HepG2 (cell line): Measurements from ENCODE around the gene TLN1. TPM values are rescaled to one million over a fixed set of nuclear protein-coding genes. Genes with fewer than 3 reads are reported as not detected.

Experiments used
- FOSL2 ChIP-seq: sonication (generic); formaldehyde crosslinking; IDR thresholded peaks from 2 replicates; pipeline ENCODE4 v1.4.0; 2020; ENCODE audit warnings: missing genetic modification reagents
- MBNL3 ChIP-seq: fragments of 250-450 bp; sonication (Bioruptor Pico); conservative IDR thresholded peaks from 2 replicates; pipeline ENCODE4 v1.8.0; 2022; ENCODE audit warnings: mild to moderate bottlenecking, inconsistent platforms
- NCOR1 ChIP-seq: fragments of 200-600 bp; sonication (generic); IDR thresholded peaks from 2 replicates; pipeline ENCODE4 v1.7.0; 2017; ENCODE audit warnings: antibody characterized with exemption, low read length, borderline replicate concordance
- NR2F6 ChIP-seq, 2 experiments: IDR thresholded peaks; 2 replicates each; pipeline ENCODE4 v1.6.1; 2016; ENCODE audit warnings: antibody characterized with exemption in 1 of 2, mild to moderate bottlenecking in 1 of 2
- RCOR2 ChIP-seq: IDR thresholded peaks from 2 replicates; pipeline ENCODE4 v1.6.1; 2016; ENCODE audit warnings: missing biosample characterization, missing genetic modification reagents
- SAP130 ChIP-seq: IDR thresholded peaks from 2 replicates; pipeline ENCODE4 v1.6.1; 2016; ENCODE audit warnings: low read depth
- SP4 ChIP-seq: sonication (generic); formaldehyde crosslinking; IDR thresholded peaks from 2 replicates; pipeline ENCODE4 v1.8.1; 2023; ENCODE audit warnings: mild to moderate bottlenecking, missing genetic modification reagents
- ZBTB21 ChIP-seq: sonication (generic); formaldehyde crosslinking; IDR thresholded peaks from 2 replicates; pipeline ENCODE4 v1.4.0; 2020; ENCODE audit warnings: missing genetic modification reagents
- ZNF138 ChIP-seq: sonication (generic); formaldehyde crosslinking; IDR thresholded peaks from 2 replicates; pipeline ENCODE4 v1.5.0; 2020; ENCODE audit warnings: mild to moderate bottlenecking, low read depth, missing genetic modification reagents
- ZNF567 ChIP-seq: sonication (generic); formaldehyde crosslinking; IDR thresholded peaks from 2 replicates; pipeline ENCODE4 v1.8.1; 2023; ENCODE audit warnings: mild to moderate bottlenecking, missing genetic modification reagents, borderline replicate concordance
- ZNF75D ChIP-seq: sonication (generic); formaldehyde crosslinking; IDR thresholded peaks from 2 replicates; pipeline ENCODE4 v1.8.1; 2023; ENCODE audit warnings: missing genetic modification reagents, mild to moderate bottlenecking, borderline replicate concordance
- polyA plus RNA-seq, 8 experiments: library from polyadenylated mRNA; depleted of rRNA in 3 of 8; stranded (reverse) in 7 of 8; unstranded in 1 of 8; fragments of >200 nt; fragmentation: Illumina TruSeq in 4 of 8; extraction: Trizol in 4 of 8; gene quantifications; 2 replicates each; pipeline versions ENCODE4 v1.2.1 to v1.2.3, GENCODE V29; 2011 to 2016; ENCODE audit warnings: low read depth in 4 of 8, missing spikeins in 1 of 8, mixed read lengths in 1 of 8; ENCODE audit not compliant: insufficient read depth in 1 of 8
- total RNA-seq, 5 experiments: library from RNA; depleted of rRNA; stranded (reverse); fragments of >200 nt; fragmentation: Illumina TruSeq; extraction: Trizol; gene quantifications; 2 replicates each; pipeline ENCODE4 v1.2.3, GENCODE V29; 2016; ENCODE audit warnings: low read depth in 1 of 5
- TF ChIP-seq, protein P1 (sequence below): sonication (generic); formaldehyde crosslinking; IDR thresholded peaks from 2 replicates; pipeline ENCODE4 v1.4.0; 2020; ENCODE audit warnings: mild to moderate bottlenecking, missing genetic modification reagents, borderline replicate concordance
- TF ChIP-seq, protein P2 (sequence below): sonication (generic); formaldehyde crosslinking; IDR thresholded peaks from 2 replicates; pipeline ENCODE4 v1.4.0; 2020; ENCODE audit warnings: missing genetic modification reagents, borderline replicate concordance
- TF ChIP-seq, protein P3 (sequence below): sonication (generic); formaldehyde crosslinking; IDR thresholded peaks from 2 replicates; pipeline ENCODE4 v1.8.0; 2022; ENCODE audit warnings: missing genetic modification reagents, mild to moderate bottlenecking, inconsistent platforms, borderline replicate concordance
- TF ChIP-seq, protein P4 (sequence below): sonication (generic); formaldehyde crosslinking; IDR thresholded peaks from 2 replicates; pipeline ENCODE4 v1.4.0; 2020; ENCODE audit warnings: missing genetic modification reagents

TLN1 gene
- total and polyA plus RNA-seq, 2 of the 13 experiments (the other 11 are each of a cell fraction or from before 2014, with no cell fraction given) = 35.2 to 51.8 TPM

DNA sequence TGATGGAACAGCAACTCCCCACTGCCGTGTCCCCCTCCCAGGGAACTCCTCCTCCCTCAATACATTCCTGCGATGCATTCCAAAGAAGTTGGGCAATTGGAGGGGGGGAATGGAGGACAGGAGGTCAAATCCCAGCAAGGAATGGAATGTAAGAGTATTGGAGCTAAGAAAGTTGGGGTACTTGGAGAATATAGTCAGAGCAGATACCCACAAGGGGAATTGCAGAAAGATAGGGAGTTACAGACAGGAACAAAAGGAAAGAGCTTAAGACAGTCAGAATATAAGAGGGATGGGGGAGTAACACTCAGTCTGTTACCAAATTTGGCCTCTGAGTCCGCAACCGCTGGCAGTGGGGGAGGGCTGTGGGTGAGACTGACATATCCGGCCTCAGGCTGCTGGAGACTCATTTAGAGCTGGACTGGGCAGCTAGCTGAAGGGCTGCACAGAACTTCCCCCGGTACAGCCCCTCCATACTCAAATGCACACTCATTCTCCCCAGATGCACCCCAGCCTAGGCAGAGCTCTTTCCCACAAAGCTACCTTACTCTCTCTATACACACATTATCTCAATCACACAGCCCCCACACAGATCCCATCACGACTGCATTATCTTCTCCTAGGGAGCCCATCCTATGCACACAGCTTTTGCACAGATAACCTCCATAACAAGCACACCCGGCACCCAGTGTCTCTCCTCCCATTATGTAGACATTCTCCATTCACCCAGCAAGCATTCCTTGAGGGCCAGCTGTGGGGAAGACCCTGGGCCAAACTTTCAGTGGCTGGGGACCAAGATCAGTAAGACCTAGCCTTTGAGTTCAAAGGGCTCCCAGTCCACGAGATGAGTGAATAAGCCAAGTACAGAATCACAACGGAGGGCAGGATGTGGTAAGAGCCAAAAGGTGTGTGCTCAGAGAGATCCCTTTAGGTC, 3.7 kb downstream of the TLN1 start (continued):
- TF ChIP-seq, protein P1, sequence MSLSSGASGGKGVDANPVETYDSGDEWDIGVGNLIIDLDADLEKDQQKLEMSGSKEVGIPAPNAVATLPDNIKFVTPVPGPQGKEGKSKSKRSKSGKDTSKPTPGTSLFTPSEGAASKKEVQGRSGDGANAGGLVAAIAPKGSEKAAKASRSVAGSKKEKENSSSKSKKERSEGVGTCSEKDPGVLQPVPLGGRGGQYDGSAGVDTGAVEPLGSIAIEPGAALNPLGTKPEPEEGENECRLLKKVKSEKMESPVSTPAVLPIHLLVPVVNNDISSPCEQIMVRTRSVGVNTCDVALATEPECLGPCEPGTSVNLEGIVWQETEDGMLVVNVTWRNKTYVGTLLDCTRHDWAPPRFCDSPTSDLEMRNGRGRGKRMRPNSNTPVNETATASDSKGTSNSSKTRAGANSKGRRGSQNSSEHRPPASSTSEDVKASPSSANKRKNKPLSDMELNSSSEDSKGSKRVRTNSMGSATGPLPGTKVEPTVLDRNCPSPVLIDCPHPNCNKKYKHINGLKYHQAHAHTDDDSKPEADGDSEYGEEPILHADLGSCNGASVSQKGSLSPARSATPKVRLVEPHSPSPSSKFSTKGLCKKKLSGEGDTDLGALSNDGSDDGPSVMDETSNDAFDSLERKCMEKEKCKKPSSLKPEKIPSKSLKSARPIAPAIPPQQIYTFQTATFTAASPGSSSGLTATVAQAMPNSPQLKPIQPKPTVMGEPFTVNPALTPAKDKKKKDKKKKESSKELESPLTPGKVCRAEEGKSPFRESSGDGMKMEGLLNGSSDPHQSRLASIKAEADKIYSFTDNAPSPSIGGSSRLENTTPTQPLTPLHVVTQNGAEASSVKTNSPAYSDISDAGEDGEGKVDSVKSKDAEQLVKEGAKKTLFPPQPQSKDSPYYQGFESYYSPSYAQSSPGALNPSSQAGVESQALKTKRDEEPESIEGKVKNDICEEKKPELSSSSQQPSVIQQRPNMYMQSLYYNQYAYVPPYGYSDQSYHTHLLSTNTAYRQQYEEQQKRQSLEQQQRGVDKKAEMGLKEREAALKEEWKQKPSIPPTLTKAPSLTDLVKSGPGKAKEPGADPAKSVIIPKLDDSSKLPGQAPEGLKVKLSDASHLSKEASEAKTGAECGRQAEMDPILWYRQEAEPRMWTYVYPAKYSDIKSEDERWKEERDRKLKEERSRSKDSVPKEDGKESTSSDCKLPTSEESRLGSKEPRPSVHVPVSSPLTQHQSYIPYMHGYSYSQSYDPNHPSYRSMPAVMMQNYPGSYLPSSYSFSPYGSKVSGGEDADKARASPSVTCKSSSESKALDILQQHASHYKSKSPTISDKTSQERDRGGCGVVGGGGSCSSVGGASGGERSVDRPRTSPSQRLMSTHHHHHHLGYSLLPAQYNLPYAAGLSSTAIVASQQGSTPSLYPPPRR = 0 out of 2 replicates have a peak, but pooled peaks have one; percentile 23
- TF ChIP-seq NR2F6 (IDR thresholded peaks at IDR 0.05) (peak; percentile 79), NR2F6 (CRISPR knock-in tag; IDR thresholded peaks at IDR 0.05) (peak; percentile 60), ZNF567 (no peak), ZBTB21 (0 out of 2 replicates have a peak, but pooled peaks have one; percentile 6), MBNL3 (no peak), NCOR1 (peak; percentile 67; the same call in 1 of the 2 replicates), SP4 (CRISPR knock-in tag) (0 out of 2 replicates have a peak, but pooled peaks have one; percentile 22), FOSL2 (CRISPR knock-in tag) (peak; percentile 7; the same call in 1 of the 2 replicates), ZNF75D (CRISPR knock-in tag) (no peak), SAP130 (CRISPR knock-in tag) (peak; percentile 46), RCOR2 (0 out of 2 replicates have a peak, but pooled peaks have one; percentile 20), ZNF138 (CRISPR knock-in tag) (no peak)
- TF ChIP-seq, protein P2, sequence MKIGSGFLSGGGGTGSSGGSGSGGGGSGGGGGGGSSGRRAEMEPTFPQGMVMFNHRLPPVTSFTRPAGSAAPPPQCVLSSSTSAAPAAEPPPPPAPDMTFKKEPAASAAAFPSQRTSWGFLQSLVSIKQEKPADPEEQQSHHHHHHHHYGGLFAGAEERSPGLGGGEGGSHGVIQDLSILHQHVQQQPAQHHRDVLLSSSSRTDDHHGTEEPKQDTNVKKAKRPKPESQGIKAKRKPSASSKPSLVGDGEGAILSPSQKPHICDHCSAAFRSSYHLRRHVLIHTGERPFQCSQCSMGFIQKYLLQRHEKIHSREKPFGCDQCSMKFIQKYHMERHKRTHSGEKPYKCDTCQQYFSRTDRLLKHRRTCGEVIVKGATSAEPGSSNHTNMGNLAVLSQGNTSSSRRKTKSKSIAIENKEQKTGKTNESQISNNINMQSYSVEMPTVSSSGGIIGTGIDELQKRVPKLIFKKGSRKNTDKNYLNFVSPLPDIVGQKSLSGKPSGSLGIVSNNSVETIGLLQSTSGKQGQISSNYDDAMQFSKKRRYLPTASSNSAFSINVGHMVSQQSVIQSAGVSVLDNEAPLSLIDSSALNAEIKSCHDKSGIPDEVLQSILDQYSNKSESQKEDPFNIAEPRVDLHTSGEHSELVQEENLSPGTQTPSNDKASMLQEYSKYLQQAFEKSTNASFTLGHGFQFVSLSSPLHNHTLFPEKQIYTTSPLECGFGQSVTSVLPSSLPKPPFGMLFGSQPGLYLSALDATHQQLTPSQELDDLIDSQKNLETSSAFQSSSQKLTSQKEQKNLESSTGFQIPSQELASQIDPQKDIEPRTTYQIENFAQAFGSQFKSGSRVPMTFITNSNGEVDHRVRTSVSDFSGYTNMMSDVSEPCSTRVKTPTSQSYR = peak; percentile 47; the same call in 1 of the 2 replicates
- TF ChIP-seq, protein P3, sequence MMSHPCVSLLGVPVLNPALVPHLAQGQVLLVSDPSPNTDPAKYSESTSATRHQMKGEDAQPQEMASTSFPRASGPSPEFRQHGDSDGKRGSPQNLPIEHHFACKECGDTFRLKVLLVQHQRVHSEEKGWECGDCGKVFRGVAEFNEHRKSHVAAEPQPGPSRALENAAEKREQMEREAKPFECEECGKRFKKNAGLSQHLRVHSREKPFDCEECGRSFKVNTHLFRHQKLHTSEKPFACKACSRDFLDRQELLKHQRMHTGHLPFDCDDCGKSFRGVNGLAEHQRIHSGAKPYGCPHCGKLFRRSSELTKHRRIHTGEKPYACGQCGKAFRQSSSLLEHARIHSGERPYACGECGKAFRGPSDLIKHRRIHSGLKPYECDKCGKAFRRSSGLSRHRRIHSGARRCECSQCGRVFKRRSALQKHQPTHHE (CRISPR knock-in tag) = no peak
- TF ChIP-seq, protein P4, sequence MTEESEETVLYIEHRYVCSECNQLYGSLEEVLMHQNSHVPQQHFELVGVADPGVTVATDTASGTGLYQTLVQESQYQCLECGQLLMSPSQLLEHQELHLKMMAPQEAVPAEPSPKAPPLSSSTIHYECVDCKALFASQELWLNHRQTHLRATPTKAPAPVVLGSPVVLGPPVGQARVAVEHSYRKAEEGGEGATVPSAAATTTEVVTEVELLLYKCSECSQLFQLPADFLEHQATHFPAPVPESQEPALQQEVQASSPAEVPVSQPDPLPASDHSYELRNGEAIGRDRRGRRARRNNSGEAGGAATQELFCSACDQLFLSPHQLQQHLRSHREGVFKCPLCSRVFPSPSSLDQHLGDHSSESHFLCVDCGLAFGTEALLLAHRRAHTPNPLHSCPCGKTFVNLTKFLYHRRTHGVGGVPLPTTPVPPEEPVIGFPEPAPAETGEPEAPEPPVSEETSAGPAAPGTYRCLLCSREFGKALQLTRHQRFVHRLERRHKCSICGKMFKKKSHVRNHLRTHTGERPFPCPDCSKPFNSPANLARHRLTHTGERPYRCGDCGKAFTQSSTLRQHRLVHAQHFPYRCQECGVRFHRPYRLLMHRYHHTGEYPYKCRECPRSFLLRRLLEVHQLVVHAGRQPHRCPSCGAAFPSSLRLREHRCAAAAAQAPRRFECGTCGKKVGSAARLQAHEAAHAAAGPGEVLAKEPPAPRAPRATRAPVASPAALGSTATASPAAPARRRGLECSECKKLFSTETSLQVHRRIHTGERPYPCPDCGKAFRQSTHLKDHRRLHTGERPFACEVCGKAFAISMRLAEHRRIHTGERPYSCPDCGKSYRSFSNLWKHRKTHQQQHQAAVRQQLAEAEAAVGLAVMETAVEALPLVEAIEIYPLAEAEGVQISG (CRISPR knock-in tag) = peak; percentile 16; the same call in 1 of the 2 replicates
